HG02884 (cell line): ENCODE measurements around the gene STK16.

Source experiments
- ATAC-seq: cut with Tn5 transposase; IDR thresholded peaks from one replicate; pipeline ENCODE4 v1.9.1; 2021; ENCODE audit warnings: mild to moderate bottlenecking, moderate library complexity; ENCODE audit not compliant: unreplicated experiment

Gene STK16

GRCh38 chr2:219268294-219268693 lies 23.0 kb downstream of the STK16 start:
- no peak for ATAC-seq

- ATAC-seq: no peak
Measured at GRCh38 chr2:219269362-219270054, 24.2 kb downstream of the STK16 start.

- ATAC-seq: no peak
Measured at GRCh38 chr2:219270055-219270372, 24.7 kb downstream of the STK16 start.

- ATAC-seq: no peak
Measured at GRCh38 chr2:219271021-219271420, 25.7 kb downstream of the STK16 start.

GRCh38 chr2:219272356-219272755 lies 27.1 kb downstream of the STK16 start:
- ATAC-seq: no peak

- ATAC-seq: no peak
Measured at GRCh38 chr2:219272995-219273394, 27.7 kb downstream of the STK16 start.

- no peak for ATAC-seq
Measured at GRCh38 chr2:219273937-219274336, 28.7 kb downstream of the STK16 start.

DNA sequence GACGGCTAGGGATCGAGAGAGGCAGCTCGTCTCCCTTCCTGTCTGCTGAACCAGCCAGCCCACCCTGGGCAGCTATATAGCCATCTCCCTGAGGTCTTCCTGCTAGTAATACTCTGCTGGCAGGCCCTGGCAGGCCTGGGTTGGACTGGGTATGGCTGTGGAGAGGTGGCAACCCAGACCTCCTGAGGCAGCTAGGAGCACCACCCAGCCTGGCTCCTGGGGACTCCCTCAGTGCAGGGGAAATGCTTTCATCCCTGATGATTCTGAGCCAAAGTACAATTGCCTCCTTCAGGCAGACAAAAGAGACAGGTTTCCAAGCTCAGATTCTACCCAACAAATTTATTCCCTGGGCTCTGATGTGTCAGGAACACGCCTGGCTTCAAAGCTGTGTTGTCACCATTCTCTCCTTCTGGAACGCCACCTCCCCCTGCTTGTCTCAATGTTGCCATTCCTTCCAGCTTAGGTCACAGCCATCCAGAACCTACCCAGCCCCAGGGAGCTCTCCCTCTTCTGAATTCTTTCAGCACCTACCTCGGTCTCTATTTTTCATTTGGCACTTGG lies 29.2 kb downstream of the STK16 start:
- no peak for ATAC-seq

- peak; percentile 35 for ATAC-seq
Measured at GRCh38 chr2:219277703-219278654, 32.7 kb downstream of the STK16 start.

DNA sequence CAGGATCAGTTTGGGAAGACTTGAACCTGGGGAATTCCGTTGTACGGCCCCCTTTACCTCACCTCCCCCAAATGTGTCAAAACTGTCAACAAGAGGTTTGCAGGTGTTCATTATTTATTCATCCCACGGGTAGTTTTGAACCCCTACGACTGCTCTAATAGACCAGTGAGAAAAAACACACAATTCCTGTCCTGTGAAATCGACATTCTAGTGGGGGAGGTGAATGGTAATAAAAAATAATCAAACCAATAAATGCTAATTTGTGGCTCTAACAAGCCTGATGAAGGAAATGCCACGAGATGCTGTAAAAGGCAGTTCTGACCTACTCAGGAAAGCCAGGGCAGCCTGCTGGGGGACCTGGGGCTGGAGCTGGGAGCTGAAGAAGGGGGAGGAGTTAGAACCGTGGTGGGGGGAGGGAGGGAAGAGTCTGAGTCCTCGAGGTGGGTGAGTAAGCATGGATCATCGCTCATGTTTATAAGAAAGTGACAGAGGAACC lies 33.4 kb downstream of the STK16 start:
- ATAC-seq: no peak

DNA sequence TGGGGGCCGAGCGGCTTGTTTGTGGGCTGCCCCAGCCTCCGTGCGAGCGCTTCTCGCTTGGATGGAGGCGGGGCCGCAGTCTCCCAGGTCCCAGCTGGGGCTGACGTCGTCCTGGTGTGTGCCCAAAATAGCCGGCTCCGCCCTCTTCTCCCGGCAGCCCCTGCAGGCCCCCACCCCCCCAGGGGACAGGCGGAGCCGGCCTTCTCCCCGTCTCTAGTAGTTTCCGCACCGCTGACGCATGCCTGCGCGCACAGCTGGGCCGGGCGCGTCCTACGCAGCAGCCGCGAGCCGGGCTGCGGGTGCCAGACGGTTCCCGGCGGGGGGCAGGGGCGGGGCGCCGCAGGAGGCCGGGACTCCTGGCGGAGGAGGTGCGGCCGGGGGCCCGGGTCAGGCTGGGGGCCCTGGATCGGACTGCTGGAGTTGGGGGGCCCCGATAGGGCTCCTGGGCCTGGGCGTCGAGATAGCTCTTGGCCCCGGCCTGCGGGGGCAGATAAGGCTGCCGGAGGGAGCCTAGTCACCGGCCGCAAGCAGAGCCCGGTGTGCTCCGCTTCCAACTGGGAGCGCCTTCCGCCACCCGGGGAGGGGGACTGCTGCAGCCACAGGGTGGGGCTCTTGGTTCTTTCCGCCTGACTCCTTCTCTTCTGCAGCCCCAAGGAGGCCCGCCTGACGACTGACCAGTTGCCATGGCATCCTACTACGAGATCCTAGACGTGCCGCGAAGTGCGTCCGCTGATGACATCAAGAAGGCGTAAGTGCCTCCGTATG lies 34.1 kb downstream of the STK16 start, which contains the start of gene DNAJB2:
Gene DNAJB2 (plus strand): TSS at position 216 of the 765 bp plus-strand sequence. CDS start 468 bp downstream, at position 684.
- ATAC-seq: peak; percentile 81

- ATAC-seq: no peak
Measured at GRCh38 chr2:219279916-219280516, 34.7 kb downstream of the STK16 start.

DNA sequence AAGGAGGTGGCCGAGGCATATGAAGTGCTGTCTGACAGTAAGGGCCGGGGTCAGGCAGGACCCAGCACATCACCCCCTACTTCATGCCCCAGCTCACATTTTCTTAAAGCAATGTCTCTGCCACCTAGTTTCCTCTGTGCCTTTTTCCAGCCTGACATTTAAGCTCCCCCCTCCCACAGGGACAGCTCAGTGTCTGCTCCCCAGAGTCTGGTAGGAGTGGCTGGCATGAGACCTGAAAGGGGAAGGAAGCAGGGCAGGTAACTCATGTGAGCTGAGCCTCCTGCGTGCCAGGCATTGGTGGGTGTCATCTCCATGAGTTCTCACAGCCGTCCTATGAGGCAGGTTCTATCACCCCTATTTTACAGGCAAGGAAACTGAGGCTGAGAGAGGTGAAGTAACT lies 35.4 kb downstream of the STK16 start:
- ATAC-seq: no peak

GRCh38 chr2:219281588-219281987 lies 36.3 kb downstream of the STK16 start:
- ATAC-seq: no peak

DNA sequence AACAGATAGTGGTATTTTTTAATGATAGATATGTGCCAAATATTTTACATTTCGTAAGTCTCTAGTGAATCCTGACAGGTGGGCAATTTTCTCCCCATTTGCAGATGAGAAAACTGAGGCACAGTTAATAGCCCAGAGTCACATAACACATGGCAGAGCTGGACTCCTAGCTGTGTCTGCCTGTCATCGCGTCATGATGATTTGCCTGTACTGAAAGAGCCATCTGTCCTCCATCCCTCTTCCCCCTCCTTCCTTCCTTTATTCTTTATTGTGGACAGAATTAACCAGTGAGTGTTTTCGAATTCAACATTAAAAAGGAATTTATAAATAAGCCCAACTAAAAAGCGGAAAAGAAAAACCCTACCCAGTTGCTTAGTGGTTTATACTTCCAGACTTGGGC lies 37.1 kb downstream of the STK16 start:
- ATAC-seq: no peak

DNA sequence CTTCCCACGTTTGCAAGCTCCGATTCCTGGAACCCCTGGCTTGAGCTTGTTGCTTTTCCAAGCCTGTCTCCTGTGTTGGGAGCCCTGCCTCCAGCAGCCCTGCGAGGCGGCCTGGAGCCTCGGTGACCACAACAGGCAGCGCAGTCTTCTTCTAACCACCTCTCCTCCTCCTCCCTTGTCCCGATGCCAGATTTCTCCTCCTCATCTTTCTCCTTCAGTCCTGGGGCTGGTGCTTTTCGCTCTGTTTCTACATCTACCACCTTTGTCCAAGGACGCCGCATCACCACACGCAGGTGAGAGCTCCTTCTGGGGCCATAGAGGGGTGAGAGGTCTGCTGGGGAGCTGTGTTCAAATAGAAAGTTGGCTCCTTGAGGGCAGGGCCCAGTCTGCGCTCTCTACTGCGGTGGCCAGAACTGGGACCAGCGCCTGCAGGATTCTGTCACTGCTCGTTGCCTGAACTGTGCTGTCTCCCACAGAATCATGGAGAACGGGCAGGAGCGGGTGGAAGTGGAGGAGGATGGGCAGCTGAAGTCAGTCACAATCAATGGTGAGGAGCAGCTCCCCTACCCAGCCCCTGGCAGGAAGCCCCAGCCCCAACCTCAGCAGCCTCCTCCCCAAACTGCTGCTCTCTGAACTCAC lies 37.8 kb downstream of the STK16 start:
- no peak for ATAC-seq

DNA sequence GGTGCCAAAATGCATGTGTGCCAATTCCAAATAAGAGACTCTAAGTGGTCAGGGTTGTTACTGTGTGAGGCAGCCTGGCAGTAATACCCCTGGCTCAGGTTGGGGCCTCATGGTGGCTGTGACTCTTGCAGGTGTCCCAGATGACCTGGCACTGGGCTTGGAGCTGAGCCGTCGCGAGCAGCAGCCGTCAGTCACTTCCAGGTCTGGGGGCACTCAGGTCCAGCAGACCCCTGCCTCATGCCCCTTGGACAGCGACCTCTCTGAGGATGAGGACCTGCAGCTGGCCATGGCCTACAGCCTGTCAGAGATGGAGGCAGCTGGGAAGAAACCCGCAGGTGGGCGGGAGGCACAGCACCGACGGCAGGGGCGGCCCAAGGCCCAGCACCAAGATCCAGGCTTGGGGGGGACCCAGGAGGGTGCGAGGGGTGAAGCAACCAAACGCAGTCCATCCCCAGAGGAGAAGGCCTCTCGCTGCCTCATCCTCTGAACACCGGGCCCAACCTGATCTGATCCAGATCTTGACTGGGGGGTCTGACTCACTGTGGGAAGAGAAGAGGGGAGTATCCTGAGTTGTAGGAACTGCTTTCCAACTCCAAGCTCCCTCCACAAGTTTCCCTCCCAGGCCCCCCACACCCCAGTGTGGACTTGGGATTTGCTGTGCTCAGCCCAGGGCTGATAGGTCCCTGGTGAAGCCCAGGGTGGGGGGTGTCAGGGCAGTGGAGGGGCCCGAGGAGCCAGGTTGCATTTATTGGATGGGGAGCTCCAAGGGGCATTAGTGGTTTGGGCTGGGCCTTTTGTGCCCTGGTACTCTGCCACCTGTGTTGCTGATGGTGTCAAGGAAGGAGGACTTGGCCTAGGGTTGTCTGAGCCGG lies 39.5 kb downstream of the STK16 start:
- no peak for ATAC-seq

DNA sequence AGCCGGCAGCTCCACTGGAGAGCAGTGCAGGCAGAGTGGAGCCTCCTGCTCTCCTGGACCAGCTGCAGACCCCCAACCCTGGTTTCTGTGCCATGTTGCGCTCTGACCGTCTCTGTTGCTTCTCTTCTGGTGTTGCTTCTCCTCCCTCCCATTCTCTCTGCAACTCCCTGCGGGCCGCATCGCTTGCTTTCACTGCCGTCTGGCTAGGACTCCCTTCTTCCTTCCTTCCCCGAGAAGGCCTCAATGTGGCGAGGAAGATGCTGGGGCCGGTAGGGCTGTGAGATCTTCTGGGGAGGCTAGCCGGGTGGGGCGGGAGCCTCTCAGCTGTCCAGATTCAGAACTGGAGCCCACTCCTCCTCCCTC lies 40.1 kb downstream of the STK16 start:
- ATAC-seq: no peak

DNA sequence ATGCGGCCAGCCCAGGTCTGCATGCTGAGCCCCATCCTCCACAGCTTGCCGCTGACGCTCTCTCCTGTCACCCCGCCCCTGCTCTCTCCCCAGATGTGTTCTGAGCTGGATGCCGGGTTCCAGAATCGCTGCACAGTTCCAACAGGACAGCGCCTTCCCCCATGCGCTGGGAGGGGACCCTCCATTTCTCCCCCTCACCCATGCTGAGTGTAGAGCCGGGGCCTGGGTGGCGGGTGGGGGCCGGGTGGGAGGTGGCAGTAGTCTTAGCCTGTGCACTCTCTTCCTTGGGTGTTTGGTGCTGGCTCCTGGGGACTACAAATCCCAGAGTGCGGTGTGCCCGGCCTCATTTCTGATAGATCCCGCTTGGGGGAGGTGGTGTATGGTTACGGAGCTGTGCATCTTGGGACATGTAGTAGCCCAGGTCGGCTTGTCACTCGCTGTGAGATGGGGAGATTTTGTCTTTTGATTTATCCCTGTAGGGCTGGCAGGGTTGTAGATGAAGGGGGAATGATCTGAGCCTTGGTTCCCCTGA lies 40.7 kb downstream of the STK16 start:
- no peak for ATAC-seq
